HEK293 (cell line): ENCODE measurements around the gene TRMT61A.
A peak's percentile ranks its signal among the peaks of the same experiment; 100 is the strongest.

Experiments
- CTCF ChIP-seq: fragments of 450-650 bp; formaldehyde crosslinking; IDR thresholded peaks from 2 replicates; pipeline ENCODE4 v1.5.1; 2016; ENCODE audit warnings: missing biosample characterization, missing genetic modification characterization
- HOXA7 ChIP-seq: sonication (generic); formaldehyde crosslinking; IDR thresholded peaks from 2 replicates; pipeline ENCODE4 v1.8.1; 2022; ENCODE audit warnings: missing genetic modification reagents, borderline replicate concordance
- MYNN ChIP-seq: fragments of 450-650 bp; formaldehyde crosslinking; IDR thresholded peaks from 2 replicates; pipeline ENCODE4 v1.5.1; 2016; ENCODE audit warnings: missing biosample characterization, missing genetic modification characterization, borderline replicate concordance
- PATZ1 ChIP-seq: fragments of 450-650 bp; formaldehyde crosslinking; IDR thresholded peaks from 2 replicates; pipeline ENCODE4 v1.5.1; 2016; ENCODE audit warnings: missing biosample characterization, missing genetic modification characterization
- TRIM28 ChIP-seq: IDR thresholded peaks from 2 replicates; pipeline ENCODE4 v1.6.1; 2011; ENCODE audit warnings: low read length, control low read depth, borderline replicate concordance
- ZBTB49 ChIP-seq: fragments of 450-650 bp; formaldehyde crosslinking; IDR thresholded peaks from 2 replicates; pipeline ENCODE4 v1.5.1; 2016; ENCODE audit warnings: missing biosample characterization, missing genetic modification characterization, low read depth
- ZNF274 ChIP-seq, 2 experiments: fragments of 200-500 bp in 1 of 2; fragments of 450-650 bp in 1 of 2; sonication (Bioruptor generic) in 1 of 2; formaldehyde crosslinking in 1 of 2; IDR thresholded peaks; 2 replicates each; pipeline versions ENCODE4 v1.5.1 to v1.6.1; 2014 to 2016; ENCODE audit warnings: borderline replicate concordance in 1 of 2, inconsistent platforms in 1 of 2, low read length in 1 of 2, missing biosample characterization in 1 of 2, missing genetic modification characterization in 1 of 2
- ZNF280D ChIP-seq: fragments of 450-650 bp; formaldehyde crosslinking; IDR thresholded peaks from 2 replicates; pipeline ENCODE4 v1.5.1; 2016; ENCODE audit warnings: missing biosample characterization, missing genetic modification characterization
- ZNF639 ChIP-seq: fragments of 450-650 bp; formaldehyde crosslinking; IDR thresholded peaks from 2 replicates; pipeline ENCODE4 v1.5.1; 2016; ENCODE audit warnings: missing biosample characterization, missing genetic modification characterization
- ZSCAN18 ChIP-seq: fragments of 450-650 bp; formaldehyde crosslinking; IDR thresholded peaks from 2 replicates; pipeline ENCODE4 v1.5.1; 2016; ENCODE audit warnings: missing biosample characterization, missing genetic modification characterization

GRCh38 chr14:103520657-103521437, 8.1 kb upstream of the TRMT61A start:
- no peak for TF ChIP-seq ZNF280D
- TF ChIP-seq MYNN (tag by site-specific recombination): peak; percentile 48; the same call in 1 of the 2 replicates
- peak; percentile 100 for TF ChIP-seq CTCF (tag by site-specific recombination)
- TF ChIP-seq ZNF639 (tag by site-specific recombination): no peak; the same call in 1 of the 2 replicates
- TF ChIP-seq ZSCAN18 (tag by site-specific recombination): peak; percentile 49; the same call in 1 of the 2 replicates
- no peak for TF ChIP-seq ZBTB49 (tag by site-specific recombination)
- TF ChIP-seq PATZ1 (tag by site-specific recombination): peak; percentile 99
- no peak for TF ChIP-seq ZNF274 (IDR thresholded peaks at IDR 0.05; ENCODE audit: low read length)
- TF ChIP-seq ZNF274 (tag by site-specific recombination; IDR thresholded peaks at IDR 0.05; ENCODE audit: borderline replicate concordance): no peak
- TF ChIP-seq TRIM28: no peak
- no peak for TF ChIP-seq HOXA7 (CRISPR knock-in tag)
